HG03575 (cell line): Measurements from ENCODE around the gene CDK11A.
"Not testable (repeated sequence)": the region's sequence is repeated elsewhere in the genome, so short reads cannot be mapped to it uniquely, and the experiment has no call there.

ENCODE experiments used
- ATAC-seq: cut with Tn5 transposase; IDR thresholded peaks from one replicate; pipeline ENCODE4 v1.9.1; 2021; ENCODE audit not compliant: unreplicated experiment, insufficient number of reproducible peaks, low FRiP score; ENCODE audit errors: extremely low read depth

Gene CDK11A

DNA sequence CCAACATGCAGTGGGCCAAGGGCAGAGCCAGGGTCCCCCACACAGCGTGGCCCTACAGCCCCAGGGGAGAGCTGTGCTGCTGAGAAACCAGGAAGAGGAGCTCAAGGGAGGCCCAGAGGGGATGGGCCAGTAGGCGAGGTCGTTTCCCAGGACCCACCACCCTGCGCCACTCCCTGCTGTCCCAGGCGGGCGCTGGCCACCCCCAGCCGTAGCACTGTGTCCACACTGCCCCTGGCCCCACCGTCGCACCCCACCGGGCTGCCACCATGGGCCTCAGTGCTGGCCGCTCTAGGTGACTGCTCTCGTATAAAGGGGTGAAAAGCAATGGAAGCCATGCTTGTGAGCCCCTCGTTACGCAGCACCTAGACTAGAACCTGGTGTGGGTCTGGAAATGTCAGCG, 31.7 kb upstream of the CDK11A start:
- ATAC-seq, result no peak

DNA sequence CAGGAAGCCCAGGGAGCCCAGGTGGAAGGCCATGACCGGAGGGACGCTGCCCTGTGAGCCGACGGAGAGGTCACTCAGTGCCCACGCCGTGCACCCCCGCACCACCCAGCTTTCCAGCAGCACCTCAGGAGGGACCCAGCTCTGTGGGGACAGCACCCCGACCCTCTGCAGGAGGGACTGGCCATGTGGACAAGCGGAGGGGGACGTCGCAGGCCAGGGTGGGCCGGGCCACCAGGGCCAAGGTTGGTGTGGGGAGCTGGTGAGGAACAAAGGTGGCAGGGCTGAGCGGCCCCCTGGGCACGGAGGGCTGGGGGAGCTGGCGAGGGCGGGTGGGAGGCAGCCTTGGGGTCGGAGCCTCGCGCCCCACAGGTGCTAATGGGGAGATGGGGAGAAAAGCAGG, 31.3 kb upstream of the CDK11A start:
- no peak for ATAC-seq

DNA sequence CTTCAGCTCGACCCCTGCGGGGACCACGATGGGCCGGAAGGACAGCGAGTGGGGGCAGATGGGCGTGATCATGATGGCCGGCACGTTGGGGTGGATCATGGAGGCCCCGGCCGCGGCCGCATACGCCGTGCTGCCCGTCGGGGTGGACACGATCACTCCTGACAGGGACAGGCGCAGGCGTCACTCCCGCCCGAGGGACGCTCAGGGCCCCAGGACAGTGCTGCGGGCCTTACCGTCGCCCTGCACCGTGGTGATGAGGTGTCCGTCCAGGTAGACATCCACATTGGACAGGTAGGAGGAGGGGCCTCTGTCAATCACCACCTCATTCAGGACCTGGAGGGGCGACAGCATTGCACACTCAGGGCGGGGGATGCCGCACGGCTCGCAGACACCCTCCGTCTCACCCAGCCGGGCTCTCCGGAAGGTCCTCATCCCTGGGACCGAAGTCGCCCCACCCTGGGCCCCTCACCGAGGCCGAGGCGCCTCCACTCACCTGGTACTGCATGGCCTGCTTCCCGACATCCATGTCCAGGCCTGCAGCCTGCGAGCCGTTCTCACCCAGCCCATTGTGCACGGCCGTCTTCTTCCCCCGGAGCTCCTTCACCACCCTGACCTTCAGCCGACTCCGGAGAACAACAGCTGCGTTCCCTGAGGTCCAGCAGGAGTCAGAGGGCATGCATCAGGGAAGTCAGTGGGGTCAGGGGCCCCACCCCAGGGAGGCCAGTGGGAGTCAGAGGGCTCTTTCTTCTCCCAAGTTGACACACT, 30.1 kb upstream of the CDK11A start:
- no peak for ATAC-seq

DNA sequence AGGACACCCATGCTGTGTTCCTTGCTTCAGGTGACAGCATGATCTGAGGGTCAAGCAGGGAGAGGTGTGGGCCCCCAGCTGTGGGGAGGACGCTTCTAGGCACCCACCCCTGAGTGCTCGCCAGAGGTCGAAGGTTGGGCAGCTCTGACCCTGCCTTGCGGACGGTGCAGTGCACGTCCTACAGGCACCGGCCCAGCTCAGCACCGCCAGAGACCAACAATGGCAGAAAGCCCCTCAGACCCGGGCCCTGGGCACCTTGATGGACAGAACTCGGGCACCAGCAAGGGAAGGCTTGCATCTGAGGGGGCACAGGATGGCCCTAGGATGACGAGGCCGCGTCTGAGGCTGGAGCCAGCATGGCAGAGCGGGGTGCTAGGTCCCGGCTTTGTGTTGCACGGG, 29.4 kb upstream of the CDK11A start:
- no peak for ATAC-seq

DNA sequence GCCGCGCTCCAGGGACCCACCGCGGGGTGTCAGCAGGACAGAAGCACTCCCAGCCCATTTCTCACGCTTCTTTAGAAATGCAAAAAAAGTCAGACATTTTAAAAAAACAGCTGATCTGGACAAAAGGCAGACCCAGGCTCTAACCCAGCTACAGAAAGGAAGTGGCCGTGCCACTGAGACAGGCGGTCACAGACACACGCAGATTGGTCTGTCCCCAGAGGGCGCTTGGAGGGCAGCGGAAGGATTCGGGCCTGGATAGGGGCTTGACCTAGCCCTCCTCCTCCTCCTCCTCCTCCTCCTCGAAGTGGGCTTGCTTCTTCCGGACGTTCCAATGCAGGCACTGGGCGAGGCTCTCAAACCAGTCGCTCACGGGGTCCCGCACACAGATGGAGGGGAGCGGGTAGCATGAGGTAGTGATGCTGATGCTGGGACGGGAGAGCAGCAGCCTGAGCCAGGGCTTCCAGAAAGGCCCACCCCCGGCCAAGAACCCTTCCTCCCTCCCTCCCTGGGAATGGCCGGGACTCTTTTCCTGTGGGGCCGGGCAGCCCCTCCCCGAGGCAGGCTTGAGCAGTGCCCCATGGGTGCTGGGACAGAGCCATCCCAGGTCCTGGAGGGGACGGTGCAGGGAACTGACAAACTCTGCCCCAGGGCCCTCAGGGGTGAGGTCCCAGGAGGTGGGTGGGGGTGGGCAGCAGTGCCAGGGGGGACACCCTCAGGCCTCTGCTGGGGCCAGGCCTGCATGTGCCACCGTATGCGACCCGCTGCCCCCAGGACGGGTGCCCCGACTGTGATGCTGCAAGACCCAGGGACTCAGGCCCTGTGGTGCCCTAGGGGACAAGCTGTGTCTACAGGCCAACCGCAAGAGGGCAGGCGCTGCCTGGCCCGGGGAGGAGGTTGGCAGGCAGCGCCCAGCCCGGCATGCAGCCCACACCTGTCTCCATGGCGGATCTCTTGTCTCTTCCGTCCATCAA, 28.8 kb upstream of the CDK11A start:
- no peak for ATAC-seq

DNA sequence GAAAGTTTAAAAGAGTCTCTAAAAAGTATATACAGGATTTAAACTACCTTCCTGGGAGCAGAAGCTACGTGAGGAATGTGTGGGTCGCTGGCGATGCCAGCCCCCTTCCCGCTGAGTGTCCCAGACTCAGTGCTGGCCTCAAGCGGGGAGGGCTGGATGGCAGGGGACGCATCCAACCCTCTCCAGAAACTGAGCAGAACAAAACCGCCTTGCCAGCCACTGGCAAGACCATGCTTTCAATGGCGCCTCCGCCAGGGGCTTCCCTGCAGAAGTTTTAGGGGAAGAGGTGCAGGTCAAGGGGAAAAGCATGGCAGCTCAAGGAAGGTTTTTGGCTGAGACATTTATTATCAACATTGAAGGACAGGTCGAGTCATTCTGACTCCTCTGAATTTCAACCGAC, 28.0 kb upstream of the CDK11A start:
- no peak for ATAC-seq

DNA sequence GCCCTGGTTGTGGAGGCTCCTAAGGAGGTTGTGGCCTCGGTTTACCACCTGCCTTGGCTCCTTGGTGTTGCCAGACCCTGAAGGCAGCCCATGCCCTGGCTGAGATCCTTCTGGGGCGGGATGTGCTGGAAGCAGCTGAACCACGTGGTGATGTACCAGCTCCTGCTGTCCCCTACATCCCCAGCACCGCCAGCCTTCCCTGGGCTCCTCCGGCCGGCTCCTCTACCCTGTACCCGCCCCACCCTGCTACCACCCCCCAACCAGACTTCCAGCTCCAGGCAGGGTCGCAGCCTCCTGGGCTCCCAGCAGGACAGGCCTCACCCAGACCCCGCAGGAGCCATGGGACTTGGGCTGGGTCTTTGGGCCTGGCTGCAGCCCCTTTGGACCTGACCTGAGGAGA, 25.8 kb upstream of the CDK11A start:
- not testable (repeated sequence) for ATAC-seq

DNA sequence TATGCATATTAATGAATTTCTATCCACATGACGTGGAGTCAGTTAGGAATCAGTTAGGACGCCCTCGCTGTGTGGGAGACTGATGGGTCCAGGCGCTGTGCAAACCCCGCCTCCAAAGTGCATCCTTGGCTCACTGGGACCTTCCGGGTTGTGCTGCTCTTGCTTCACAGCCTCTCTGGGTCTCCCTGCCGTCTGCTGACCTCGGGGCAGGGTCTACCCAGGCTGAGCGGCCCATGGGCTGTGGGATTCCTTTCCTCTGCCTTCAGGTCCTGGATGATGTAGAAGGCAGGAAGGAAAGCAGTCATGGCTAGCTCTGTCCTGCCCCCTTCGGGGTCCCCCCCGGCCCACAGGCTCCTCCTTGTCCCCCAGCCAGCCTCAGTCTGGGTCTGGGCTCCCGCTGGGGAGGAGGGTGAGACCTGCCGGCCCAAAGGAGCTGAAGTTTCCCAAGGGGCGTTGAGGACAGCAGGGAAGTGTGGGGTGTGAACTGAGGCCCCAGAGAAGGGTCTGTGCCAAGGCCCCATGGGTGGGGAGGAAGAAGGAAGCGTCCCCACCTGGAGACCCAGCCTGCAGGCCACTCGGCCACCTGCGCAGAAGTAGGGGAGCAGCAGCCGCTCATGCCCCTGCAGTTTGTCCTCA, 24.6 kb upstream of the CDK11A start:
- ATAC-seq, result no peak

DNA sequence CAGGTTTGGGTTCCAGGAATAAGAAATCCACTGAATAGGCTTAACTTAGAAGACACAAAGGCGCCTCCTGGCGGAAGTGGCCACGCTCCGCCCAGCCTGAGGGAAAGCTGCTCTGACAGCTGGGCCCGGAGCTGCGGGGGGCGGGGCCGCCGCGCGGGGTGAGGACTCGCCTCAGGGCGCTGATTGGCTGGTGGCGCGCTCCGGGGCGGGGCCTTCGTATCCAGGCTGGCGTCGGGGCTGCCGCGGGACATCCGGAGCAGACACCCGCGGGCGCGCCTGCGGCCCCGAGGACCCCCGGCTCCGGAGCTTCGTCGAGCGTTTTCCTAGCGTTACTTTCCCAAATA, 22.4 kb upstream of the CDK11A start:
- peak; percentile 30 for ATAC-seq

DNA sequence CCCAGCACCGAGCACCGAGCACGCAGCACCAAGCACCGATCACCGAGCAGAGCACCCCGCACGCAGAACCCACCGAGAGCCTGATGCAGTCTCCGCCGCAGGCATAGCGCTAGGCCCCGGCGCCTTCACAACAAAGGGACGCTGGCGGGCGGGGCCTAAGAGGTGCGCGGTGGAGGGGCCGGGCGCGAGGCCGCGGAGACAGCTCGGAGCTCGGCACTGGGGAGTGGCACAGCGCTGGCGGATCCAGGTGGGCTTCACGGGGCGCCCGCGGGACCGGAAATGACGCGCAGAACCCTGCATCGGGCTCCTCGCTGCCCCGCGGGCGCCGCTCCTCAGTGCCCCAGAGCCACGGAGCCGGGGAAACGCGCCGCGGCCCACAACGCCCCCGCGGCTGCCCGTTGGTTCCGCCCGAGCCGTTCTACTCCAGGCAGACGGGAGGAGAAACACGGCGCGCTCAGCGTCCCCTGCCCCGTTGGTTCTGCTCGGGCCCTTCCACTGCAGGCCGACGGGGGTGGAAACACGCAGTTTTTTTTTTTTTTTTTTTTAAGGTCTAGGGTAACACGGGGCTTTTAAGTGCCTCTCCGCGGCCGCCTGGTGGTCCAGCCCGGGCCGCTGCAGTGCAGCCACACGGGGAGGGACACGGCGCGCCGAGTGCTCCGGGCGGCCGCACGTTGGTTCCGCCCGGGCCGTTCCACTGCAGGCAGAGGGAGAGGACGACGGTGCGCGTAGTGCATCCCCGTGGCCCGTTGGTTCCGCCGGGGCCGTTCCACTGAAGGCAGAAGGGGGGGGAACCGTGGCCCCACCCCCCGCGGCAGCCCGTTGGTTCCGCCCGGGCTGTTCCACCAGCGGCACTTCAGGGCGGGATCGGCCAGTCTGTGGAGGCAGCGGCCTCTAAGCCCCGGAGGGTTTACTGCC, 21.8 kb upstream of the CDK11A start:
- peak; percentile 33 for ATAC-seq

DNA sequence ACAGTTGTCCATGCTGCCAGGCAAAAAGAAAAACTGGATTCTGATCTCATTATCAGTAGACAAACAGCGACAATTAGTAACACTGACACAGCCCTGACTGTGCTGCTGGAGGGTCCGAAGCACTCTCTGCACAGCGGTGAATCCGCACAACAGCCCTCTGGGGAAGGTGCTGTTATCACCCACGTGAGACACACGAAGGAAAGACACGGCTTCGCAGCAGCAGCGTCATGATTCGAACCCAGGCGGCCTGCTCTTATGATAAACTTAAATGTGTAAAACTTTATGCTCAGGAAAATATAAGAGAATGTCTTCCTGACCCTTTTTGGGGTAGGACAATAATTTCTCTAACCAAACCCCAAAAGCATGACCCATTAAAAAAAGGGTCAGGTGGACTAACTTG, 18.4 kb upstream of the CDK11A start:
- ATAC-seq, result not testable (repeated sequence)

DNA sequence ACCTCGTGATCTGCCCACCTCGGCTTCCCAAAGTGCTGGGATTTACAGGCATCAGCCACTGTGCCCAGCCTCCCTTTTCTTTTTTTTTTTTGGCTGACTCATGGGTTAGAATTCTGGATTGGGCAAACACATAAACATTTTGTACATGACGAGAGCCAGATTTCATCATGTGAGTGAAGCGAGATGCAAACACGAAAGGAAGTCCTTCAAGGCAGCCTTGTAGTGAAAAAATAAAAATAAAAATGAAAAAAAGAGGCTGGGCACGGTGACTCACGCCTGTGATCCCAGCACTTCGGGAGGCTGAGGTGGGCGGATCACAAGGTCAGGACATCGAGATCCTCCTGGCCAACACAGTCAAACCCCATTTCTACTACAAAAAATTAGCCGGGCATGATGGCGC, 16.9 kb upstream of the CDK11A start:
- ATAC-seq, result not testable (repeated sequence)

DNA sequence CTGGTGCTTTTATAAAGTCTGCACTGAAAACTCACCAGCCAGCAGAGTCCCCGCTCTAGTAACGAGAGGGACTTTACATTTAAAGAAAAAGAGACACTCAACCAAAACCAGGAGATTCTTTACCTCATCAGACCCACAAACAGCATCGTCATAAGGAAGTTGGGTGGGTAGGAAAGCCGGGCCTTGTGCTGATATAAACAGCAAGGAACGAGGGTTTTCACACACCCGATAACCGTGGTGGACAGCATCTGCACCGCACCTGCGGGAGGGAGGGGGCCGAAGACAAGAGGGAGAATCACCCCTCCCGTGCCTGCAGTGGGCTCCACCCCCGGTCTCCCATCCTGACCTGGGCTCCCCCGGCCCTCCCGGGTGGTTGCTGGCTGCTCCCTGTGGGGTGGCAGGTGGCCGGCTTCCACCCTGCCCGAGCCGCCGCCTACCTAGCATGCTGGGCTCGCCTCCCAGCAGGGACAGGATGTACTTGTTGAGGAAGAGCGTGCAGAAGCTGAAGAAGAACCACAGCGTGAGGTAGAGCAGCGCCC, 14.7 kb upstream of the CDK11A start:
- not testable (repeated sequence) for ATAC-seq

DNA sequence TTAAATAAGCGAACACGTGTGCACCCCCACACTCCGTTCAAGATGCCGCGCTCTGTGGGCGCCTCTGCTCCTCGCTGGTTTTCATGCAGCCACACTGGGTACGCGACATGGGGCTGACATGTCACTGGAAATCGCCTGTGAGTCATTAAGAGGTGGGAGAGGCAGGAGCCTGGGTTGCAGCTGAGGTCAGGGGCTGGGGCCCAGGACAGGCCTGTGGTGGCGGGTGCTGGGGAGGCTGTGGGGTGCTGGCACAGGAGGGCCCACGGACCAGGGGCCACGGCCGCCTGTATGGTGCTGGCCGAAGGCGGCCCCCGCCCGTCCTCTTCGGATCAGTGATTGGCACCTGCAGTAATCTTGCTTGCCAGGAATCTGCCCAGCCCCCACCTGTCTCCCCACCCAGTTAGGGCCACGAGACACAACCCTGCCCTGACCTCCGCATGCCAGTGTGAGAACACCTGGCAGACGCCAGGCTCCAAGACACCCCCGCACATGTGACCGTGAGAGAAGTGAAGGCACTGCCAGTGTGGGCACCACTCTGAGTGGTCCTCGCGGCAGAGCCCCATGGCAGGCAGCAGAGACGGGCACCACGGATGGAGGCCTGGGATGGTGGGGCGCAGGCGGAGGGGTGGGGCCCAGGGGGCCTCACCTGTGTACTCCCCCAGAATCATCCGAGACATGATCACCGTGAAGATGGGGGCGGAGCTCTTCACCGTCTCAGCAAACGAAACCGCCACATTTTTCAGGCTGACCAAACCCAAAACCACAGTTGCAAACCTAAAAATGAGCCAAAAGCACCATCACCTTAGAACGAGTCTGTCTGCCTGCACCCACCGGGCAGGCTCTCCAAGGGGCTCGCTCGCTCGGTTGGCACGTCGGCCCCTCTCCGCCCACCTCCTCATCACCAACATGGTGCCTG, 13.8 kb upstream of the CDK11A start:
- not testable (repeated sequence) for ATAC-seq

DNA sequence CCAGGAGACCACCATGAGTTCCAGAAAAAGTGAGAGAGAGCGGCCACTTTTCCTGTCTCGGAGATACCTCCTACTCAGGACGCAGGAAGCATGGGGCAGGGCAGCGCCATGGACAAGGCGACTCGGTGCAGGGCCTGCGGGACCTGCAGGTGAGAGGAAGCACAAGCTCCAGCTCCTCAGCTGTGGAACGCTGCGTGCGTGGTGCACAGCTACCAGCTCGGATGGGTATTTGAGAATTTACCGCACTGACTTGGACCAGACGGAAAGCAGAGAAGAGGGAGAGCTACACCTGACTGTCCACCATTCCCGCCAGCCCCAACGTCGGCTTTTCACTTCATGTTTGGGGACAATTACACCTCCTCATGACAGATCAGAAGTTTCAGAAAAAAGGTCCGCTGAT, 8.2 kb upstream of the CDK11A start:
- ATAC-seq, result no peak

DNA sequence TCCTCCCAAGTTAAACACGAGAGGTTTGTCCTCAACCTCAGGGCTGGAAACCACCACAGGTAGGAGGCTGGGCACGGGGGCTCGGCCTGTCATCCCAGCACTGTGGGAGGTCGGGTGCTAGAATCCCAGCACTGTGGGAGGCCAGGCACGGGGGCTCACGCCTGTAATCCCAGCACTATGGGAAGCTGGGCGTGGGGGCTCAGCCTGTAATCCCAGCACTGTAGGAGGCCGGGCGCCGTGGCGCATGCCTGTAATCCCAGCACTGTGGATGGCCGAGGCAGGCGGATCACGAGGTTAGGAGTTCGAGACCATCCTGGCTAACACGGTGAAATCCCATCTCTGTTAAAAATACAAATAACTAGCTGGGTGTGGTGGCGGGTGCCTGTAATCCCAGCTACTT, 6.7 kb upstream of the CDK11A start:
- no peak for ATAC-seq

DNA sequence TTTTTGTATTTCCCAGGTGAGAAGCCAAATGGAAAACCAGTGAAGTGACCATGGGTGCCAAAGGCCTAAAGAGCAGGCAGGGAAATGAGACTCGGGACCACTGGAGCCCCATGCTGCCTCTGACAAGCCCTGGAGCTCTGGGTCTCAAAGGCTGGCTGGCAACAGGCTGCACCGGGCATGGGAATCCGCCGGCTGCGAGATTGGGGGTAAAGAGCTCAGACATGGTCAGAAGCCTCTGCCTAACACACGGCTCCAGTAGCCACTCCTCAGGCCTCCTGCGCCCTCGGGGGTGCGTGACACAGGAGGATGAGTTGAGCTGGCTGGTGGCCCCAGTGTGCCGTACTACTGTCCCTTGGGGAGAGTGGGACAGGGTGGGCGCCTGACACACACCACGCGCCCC, 6.1 kb upstream of the CDK11A start:
- not testable (repeated sequence) for ATAC-seq
